ENCODE data around the gene TMEM187.

Gene TMEM187

GRCh38 chrX:153928846-153929245 is 43.7 kb upstream of the TMEM187 start:
- peaks cover 12% of the 10 kb centered on the region for H3K36me3 ChIP-seq (ENCODE audit: insufficient read depth, low read length)
- H3K27ac ChIP-seq (ENCODE audit: low read depth, low read length), result no peak overlapping the region

GRCh38 chrX:153929576-153929975 is 43.0 kb upstream of the TMEM187 start:
- Histone ChIP-seq H3K27me3 (ENCODE audit: control insufficient read depth in 1 of 2, insufficient read depth in 2 of 2, low read length in 2 of 2) (peaks cover 3 to 22% of the 10 kb centered on the region in 2 donors), H3K9me3 (ENCODE audit: low read length) (no peaks in the 10 kb centered on the region), H3K4me1 (ENCODE audit: insufficient read depth, low read length) (peaks cover 22% of the 10 kb centered on the region), H3K27ac (ENCODE audit: low read depth, low read length) (no peak overlapping the region), H3K9ac (ENCODE audit: low read length) (no peak overlapping the region), H3K4me3 (ENCODE audit: low read depth in 1 of 2, low read length in 2 of 2) (no peak overlapping the region), H3K36me3 (ENCODE audit: insufficient read depth, low read length) (peaks cover 12% of the 10 kb centered on the region)

More at GRCh38 chrX:153928846-153929245, 43.7 kb upstream of the TMEM187 start:
- no peak overlapping the region for H3K9ac ChIP-seq (ENCODE audit: low read length)
- no peak overlapping the region for H3K4me3 ChIP-seq (ENCODE audit: low read depth in 1 of 2, low read length in 2 of 2)
- no peaks in the 10 kb centered on the region for H3K9me3 ChIP-seq (ENCODE audit: low read length)
- peaks cover 3 to 24% of the 10 kb centered on the region in 2 donors for H3K27me3 ChIP-seq (ENCODE audit: control insufficient read depth in 1 of 2, insufficient read depth in 2 of 2, low read length in 2 of 2)
- peaks cover 18% of the 10 kb centered on the region for H3K4me1 ChIP-seq (ENCODE audit: insufficient read depth, low read length)

GRCh38 chrX:153930011-153930910 is 42.3 kb upstream of the TMEM187 start:
- H3K9me3 ChIP-seq (ENCODE audit: low read length), result no peaks in the 10 kb centered on the region
- peaks cover 22% of the 10 kb centered on the region for H3K4me1 ChIP-seq (ENCODE audit: insufficient read depth, low read length)
- no peak overlapping the region for H3K4me3 ChIP-seq (ENCODE audit: low read depth in 1 of 2, low read length in 2 of 2)
- no peak overlapping the region for H3K27ac ChIP-seq (ENCODE audit: low read depth, low read length)
- H3K36me3 ChIP-seq (ENCODE audit: insufficient read depth, low read length), result peaks cover 12% of the 10 kb centered on the region
- H3K27me3 ChIP-seq (ENCODE audit: control insufficient read depth in 1 of 2, insufficient read depth in 2 of 2, low read length in 2 of 2), result peaks cover 0 to 16% of the 10 kb centered on the region in 2 donors
- no peak overlapping the region for H3K9ac ChIP-seq (ENCODE audit: low read length)

GRCh38 chrX:153931151-153931550 is 41.4 kb upstream of the TMEM187 start:
- Histone ChIP-seq H3K4me1 (ENCODE audit: insufficient read depth, low read length) (peaks cover 22% of the 10 kb centered on the region), H3K4me3 (ENCODE audit: low read depth in 1 of 2, low read length in 2 of 2) (no peak overlapping the region), H3K9me3 (ENCODE audit: low read length) (no peaks in the 10 kb centered on the region), H3K36me3 (ENCODE audit: insufficient read depth, low read length) (peaks cover 12% of the 10 kb centered on the region), H3K9ac (ENCODE audit: low read length) (no peak overlapping the region), H3K27ac (ENCODE audit: low read depth, low read length) (no peak overlapping the region), H3K27me3 (ENCODE audit: control insufficient read depth in 1 of 2, insufficient read depth in 2 of 2, low read length in 2 of 2) (peaks cover 0 to 8% of the 10 kb centered on the region in 2 donors)

GRCh38 chrX:153931748-153932147 is 40.8 kb upstream of the TMEM187 start:
- Histone ChIP-seq H3K4me1 (ENCODE audit: insufficient read depth, low read length) (peaks cover 18% of the 10 kb centered on the region), H3K9ac (ENCODE audit: low read length) (no peak overlapping the region), H3K36me3 (ENCODE audit: insufficient read depth, low read length) (peaks cover 12% of the 10 kb centered on the region), H3K4me3 (ENCODE audit: low read depth in 1 of 2, low read length in 2 of 2) (no peak overlapping the region), H3K9me3 (ENCODE audit: low read length) (no peaks in the 10 kb centered on the region), H3K27ac (ENCODE audit: low read depth, low read length) (no peak overlapping the region), H3K27me3 (ENCODE audit: control insufficient read depth in 1 of 2, insufficient read depth in 2 of 2, low read length in 2 of 2) (peaks cover 0 to 3% of the 10 kb centered on the region in 2 donors)

- H3K27me3 ChIP-seq (ENCODE audit: control insufficient read depth in 1 of 2, insufficient read depth in 2 of 2, low read length in 2 of 2), result no peaks in the 10 kb centered on the region
- H3K4me3 ChIP-seq (ENCODE audit: low read depth in 1 of 2, low read length in 2 of 2), result no peak overlapping the region
- H3K27ac ChIP-seq (ENCODE audit: low read depth, low read length), result no peak overlapping the region
- no peak overlapping the region for H3K9ac ChIP-seq (ENCODE audit: low read length)
- H3K4me1 ChIP-seq (ENCODE audit: insufficient read depth, low read length), result peaks cover 15% of the 10 kb centered on the region
- H3K9me3 ChIP-seq (ENCODE audit: low read length), result no peaks in the 10 kb centered on the region
- H3K36me3 ChIP-seq (ENCODE audit: insufficient read depth, low read length), result peaks cover 12% of the 10 kb centered on the region
Measured at GRCh38 chrX:153932220-153932915, 40.2 kb upstream of the TMEM187 start.

- peak overlapping the region; percentile 61 to 70 for H3K4me3 ChIP-seq (ENCODE audit: low read depth in 1 of 2, low read length in 2 of 2)
- no peak overlapping the region for H3K27ac ChIP-seq (ENCODE audit: low read depth, low read length)
- no peaks in the 10 kb centered on the region for H3K27me3 ChIP-seq (ENCODE audit: control insufficient read depth in 1 of 2, insufficient read depth in 2 of 2, low read length in 2 of 2)
- H3K9me3 ChIP-seq (ENCODE audit: low read length), result no peaks in the 10 kb centered on the region
- H3K9ac ChIP-seq (ENCODE audit: low read length), result no peak overlapping the region
- H3K36me3 ChIP-seq (ENCODE audit: insufficient read depth, low read length), result peaks cover 12% of the 10 kb centered on the region
- peaks cover 15% of the 10 kb centered on the region for H3K4me1 ChIP-seq (ENCODE audit: insufficient read depth, low read length)
Measured at GRCh38 chrX:153933748-153934147, 38.8 kb upstream of the TMEM187 start.

GRCh38 chrX:153934148-153934761 is 38.3 kb upstream of the TMEM187 start:
- peaks cover 10% of the 10 kb centered on the region for H3K4me1 ChIP-seq (ENCODE audit: insufficient read depth, low read length)
- H3K27ac ChIP-seq (ENCODE audit: low read depth, low read length), result peak overlapping the region; percentile 27
- no peak overlapping the region for H3K9ac ChIP-seq (ENCODE audit: low read length)
- H3K9me3 ChIP-seq (ENCODE audit: low read length), result no peaks in the 10 kb centered on the region
- peaks cover 12% of the 10 kb centered on the region for H3K36me3 ChIP-seq (ENCODE audit: insufficient read depth, low read length)
- peak overlapping the region; percentile 61 to 70 for H3K4me3 ChIP-seq (ENCODE audit: low read depth in 1 of 2, low read length in 2 of 2)
- no peaks in the 10 kb centered on the region for H3K27me3 ChIP-seq (ENCODE audit: control insufficient read depth in 1 of 2, insufficient read depth in 2 of 2, low read length in 2 of 2)

- Histone ChIP-seq H3K27ac (ENCODE audit: low read depth, low read length) (peak within 1 kb of the TSS; percentile 27), H3K4me3 (ENCODE audit: low read depth in 1 of 2, low read length in 2 of 2) (peak within 1 kb of the TSS; percentile 61 to 70)
Measured at GRCh38 chrX:153934762-153935325, 37.7 kb upstream of the TMEM187 start, which contains the start of gene NAA10. Gene NAA10, minus strand, starts transcription at chrX:153935037. Its CDS starts 133 bp downstream, at chrX:153934904.

GRCh38 chrX:153935326-153935851 is 37.2 kb upstream of the TMEM187 start:
- H3K27ac ChIP-seq (ENCODE audit: low read depth, low read length), result no peak overlapping the region
- no peak overlapping the region for H3K9ac ChIP-seq (ENCODE audit: low read length)
- no peaks in the 10 kb centered on the region for H3K27me3 ChIP-seq (ENCODE audit: control insufficient read depth in 1 of 2, insufficient read depth in 2 of 2, low read length in 2 of 2)
- H3K9me3 ChIP-seq (ENCODE audit: low read length), result no peaks in the 10 kb centered on the region
- peaks cover 12% of the 10 kb centered on the region for H3K36me3 ChIP-seq (ENCODE audit: insufficient read depth, low read length)
- H3K4me3 ChIP-seq (ENCODE audit: low read depth in 1 of 2, low read length in 2 of 2), result no peak overlapping the region
- H3K4me1 ChIP-seq (ENCODE audit: insufficient read depth, low read length), result peaks cover 7% of the 10 kb centered on the region

More at GRCh38 chrX:153934762-153935325, 37.7 kb upstream of the TMEM187 start, which contains the start of gene NAA10:
- Histone ChIP-seq H3K9ac (ENCODE audit: low read length) (no peak within 1 kb of the TSS), H3K27me3 (ENCODE audit: control insufficient read depth in 1 of 2, insufficient read depth in 2 of 2, low read length in 2 of 2) (no peaks in the 10 kb centered on the region), H3K36me3 (ENCODE audit: insufficient read depth, low read length) (peaks cover 12% of the 10 kb centered on the region), H3K4me1 (ENCODE audit: insufficient read depth, low read length) (peaks cover 7% of the 10 kb centered on the region), H3K9me3 (ENCODE audit: low read length) (no peaks in the 10 kb centered on the region)
